Lower leg skin (tissue), 3 donors: ENCODE measurements around the gene ACYP2.

ENCODE experiments used
- CTCF ChIP-seq, 3 donors: fragments of 450-650 bp; IDR thresholded peaks; one replicate each; pipeline ENCODE4 v1.5.1; 2016; ENCODE audit warnings: antibody characterized with exemption in 3 of 3, mild to moderate bottlenecking in 3 of 3, moderate library complexity in 2 of 3
- POLR2A ChIP-seq, 2 donors: fragments of 450-650 bp; IDR thresholded peaks; one replicate each; pipeline ENCODE4 v1.6.1; 2016 to 2017; ENCODE audit warnings: antibody characterized with exemption in 2 of 2, mild to moderate bottlenecking in 1 of 2, moderate library complexity in 1 of 2

- TF ChIP-seq POLR2A (IDR thresholded peaks at IDR 0.05): no peak
- TF ChIP-seq CTCF (IDR thresholded peaks at IDR 0.05): no peak
These were observed 174.5 kb downstream of the ACYP2 start for GRCh38 chr2:54289917-54290316.
